HCT116 (cell line): ENCODE measurements around the gene KNTC1. TPM values are rescaled to one million over a fixed set of nuclear protein-coding genes. Genes with fewer than 3 reads are reported as not detected.

Experiments
- ATAC-seq: fragments of 200-7000 bp; cut with Tn5 transposase; 2 replicates; pipeline ENCODE4 v1.9.1; 2020; ENCODE audit warnings: mild to moderate bottlenecking, moderate library complexity
- BruUV-seq: library from RNA; stranded (reverse); fragments of 400-500 nt; replicated peaks from 2 replicates; lab custom pipeline; 2021; lab: Mats Ljungman, UMichigan
- CTCF ChIA-PET: fragments of 300-600 bp; sonication (Branson Sonifier 250); formaldehyde crosslinking; loops from one replicate; lab custom pipeline; 2021; ENCODE audit warnings: antibody characterized with exemption; lab: Charles Lee
- POLR2A ChIA-PET: fragments of 300-600, 350-600 bp; sonication (Branson Sonifier 250); formaldehyde crosslinking; loops from one replicate; lab custom pipeline; 2021; ENCODE audit warnings: antibody characterized with exemption; lab: Charles Lee
- RAD21 ChIA-PET, 2 experiments: fragments of 300-600 bp; sonication (Branson Sonifier 250); formaldehyde crosslinking; loops; one replicate each; lab custom pipeline; 2023; ENCODE audit warnings: low total read pairs in 2 of 2; ENCODE audit not compliant: uncharacterized antibody in 2 of 2, unreplicated experiment in 2 of 2, low non-redundant PET in 1 of 2; lab: Charles Lee
- DNase-seq: peaks from one replicate; pipeline ENCODE4 v3.0.0-alpha.2; 2010; ENCODE audit warnings: low read depth, low spot score
- H2AFZ ChIP-seq: fragments of 200-600 bp; shearing (Covaris generic), sonication (generic); 2 replicates; pipeline ENCODE4 v1.6.1; 2017; ENCODE audit warnings: low read depth, mixed run types, mixed read lengths, antibody characterized with exemption, low read length; ENCODE audit not compliant: poor library complexity, severe bottlenecking
- H3K27ac ChIP-seq: 2 replicates; pipeline ENCODE4 v1.5.1; 2012; ENCODE audit warnings: low read depth, low read length
- H3K27me3 ChIP-seq: fragments of 200-600 bp; sonication (generic); 2 replicates; pipeline ENCODE4 v1.6.1; 2016; ENCODE audit warnings: mixed run types, low read length, mixed read lengths; ENCODE audit not compliant: insufficient read depth
- H3K36me3 ChIP-seq, 2 experiments: fragments of 200-500 bp in 1 of 2; fragments of 200-600 bp in 1 of 2; sonication (Bioruptor generic) in 1 of 2; sonication (generic) in 1 of 2; 2 replicates each; pipeline versions ENCODE4 v1.5.1 to v1.6.1; 2014 to 2016; ENCODE audit warnings: low read length in 2 of 2, inconsistent platforms in 1 of 2, mixed read lengths in 1 of 2, mixed run types in 1 of 2; ENCODE audit not compliant: insufficient read depth in 2 of 2, control insufficient read depth in 1 of 2
- H3K4me1 ChIP-seq, 2 experiments: fragments of 200-600 bp in 1 of 2; sonication (generic) in 1 of 2; 2 replicates each; pipeline versions ENCODE4 v1.5.1 to v1.6.1; 2012 to 2017; ENCODE audit warnings: low read length in 2 of 2, inconsistent platforms in 1 of 2, mild to moderate bottlenecking in 1 of 2, mixed read lengths in 1 of 2, mixed run types in 1 of 2, moderate library complexity in 1 of 2; ENCODE audit not compliant: insufficient read depth in 2 of 2, control insufficient read depth in 1 of 2
- H3K4me2 ChIP-seq: fragments of 200-600 bp; sonication (generic); 2 replicates; pipeline ENCODE4 v1.6.1; 2017; ENCODE audit warnings: mixed run types, low read length, mixed read lengths
- H3K4me3 ChIP-seq, 2 experiments: fragments of 200-600 bp in 1 of 2; sonication (generic) in 1 of 2; replicated peaks in 1 of 2; 2 replicates each; pipeline ENCODE4 v1.5.1; 2011 to 2016; ENCODE audit warnings: low read length in 2 of 2, control low read depth in 1 of 2, low read depth in 1 of 2, mild to moderate bottlenecking in 1 of 2, mixed read lengths in 1 of 2, mixed run types in 1 of 2
- H3K79me2 ChIP-seq: fragments of 200-600 bp; sonication (generic); 2 replicates; pipeline ENCODE4 v1.6.1; 2017; ENCODE audit warnings: mild to moderate bottlenecking, mixed run types, low read length, moderate library complexity, mixed read lengths; ENCODE audit not compliant: insufficient read depth
- H3K9ac ChIP-seq: fragments of 200-600 bp; sonication (generic); 2 replicates; pipeline ENCODE4 v1.6.1; 2016; ENCODE audit warnings: low read length, mixed read lengths
- H3K9me2 ChIP-seq: fragments of 200-600 bp; sonication (generic), shearing (Covaris generic); 2 replicates; pipeline ENCODE4 v1.6.1; 2017; ENCODE audit warnings: mixed run types, mild to moderate bottlenecking, moderate library complexity; ENCODE audit not compliant: insufficient read depth
- H3K9me3 ChIP-seq, 2 experiments: fragments of 200-500 bp in 1 of 2; fragments of 200-600 bp in 1 of 2; sonication (Bioruptor generic) in 1 of 2; sonication (generic) in 1 of 2; 2 replicates each; pipeline ENCODE4 v1.6.1; 2014 to 2017; ENCODE audit warnings: low read length in 2 of 2, mixed read lengths in 2 of 2, inconsistent platforms in 1 of 2, low read depth in 1 of 2, mild to moderate bottlenecking in 1 of 2, mixed run types in 1 of 2, moderate library complexity in 1 of 2; ENCODE audit not compliant: control insufficient read depth in 1 of 2, insufficient read depth in 1 of 2
- H4K20me1 ChIP-seq: fragments of 200-600 bp; sonication (generic), shearing (Covaris generic); 2 replicates; pipeline ENCODE4 v1.6.1; 2017; ENCODE audit warnings: mixed run types, mild to moderate bottlenecking, moderate library complexity; ENCODE audit not compliant: insufficient read depth
- ELF1 ChIP-seq: IDR thresholded peaks from 2 replicates; pipeline ENCODE4 v1.6.1; 2012; ENCODE audit warnings: low read depth, borderline replicate concordance
- FOSL1 ChIP-seq: IDR thresholded peaks from 2 replicates; pipeline ENCODE4 v1.6.1; 2012; ENCODE audit warnings: low read depth
- POLR2AphosphoS5 ChIP-seq: IDR thresholded peaks from 2 replicates; pipeline ENCODE4 v1.6.1; 2011; ENCODE audit warnings: mild to moderate bottlenecking, low read depth, low read length, moderate library complexity
- SIN3A ChIP-seq: IDR thresholded peaks from 2 replicates; pipeline ENCODE4 v1.6.1; 2012; ENCODE audit warnings: low read depth
- YY1 ChIP-seq: IDR thresholded peaks from 2 replicates; pipeline ENCODE4 v1.6.1; 2011; ENCODE audit warnings: low read length, low read depth, moderate library complexity, mild to moderate bottlenecking; ENCODE audit not compliant: insufficient replicate concordance; ENCODE audit errors: extremely low read depth
- ZBTB33 ChIP-seq: IDR thresholded peaks from 2 replicates; pipeline ENCODE4 v1.6.1; 2011; ENCODE audit warnings: mild to moderate bottlenecking, low read length, moderate library complexity; ENCODE audit not compliant: insufficient replicate concordance; ENCODE audit errors: extremely low read depth
- intact Hi-C: fragments of 100-400 bp; cut with micrococcal nuclease; formaldehyde crosslinking; loops from 2 replicates; pipeline ENCODE4 v1.10.0; 2022
- total RNA-seq: library from RNA; stranded (reverse); gene quantifications from one replicate; pipeline ENCODE4 v1.2.1, GENCODE V29; 2021; ENCODE audit not compliant: unreplicated experiment

The KNTC1 gene
- total RNA-seq, 1 experiment from 2014 or later, result 70.2 TPM

GRCh38 chr12:122533856-122534255, 6.8 kb downstream of the KNTC1 start:
- Histone ChIP-seq H3K79me2 (peaks cover 50% of the 10 kb centered on the region), H3K9me3 (no peaks in the 10 kb centered on the region), H3K9me2 (no peaks in the 10 kb centered on the region), H4K20me1 (no peaks in the 10 kb centered on the region), H2AFZ (no peak overlapping the region), H3K27ac (no peak overlapping the region), H3K27me3 (no peaks in the 10 kb centered on the region), H3K9ac (no peak overlapping the region), H3K4me3 (no peak overlapping the region), H3K4me2 (no peak overlapping the region), H3K36me3 (peaks cover 2 to 33% of the 10 kb centered on the region in 2 experiments; a peak in 1 of 4 replicates), H3K4me1 (peaks cover 0 to 6% of the 10 kb centered on the region in 2 experiments; a peak in 1 of 4 replicates)
- CTCF ChIA-PET, result no interaction called here
- no peak for DNase-seq
- TF ChIP-seq ELF1 (no peak), SIN3A (no peak), YY1 (no peak), ZBTB33 (no peak), FOSL1 (no peak)
- ATAC-seq, result no peak
- intact Hi-C loops, result no loop called here
- BruUV-seq, result no TSS peak
- RAD21 ChIA-PET, result no interaction called here
- POLR2A ChIA-PET, result no interaction called here

DNA sequence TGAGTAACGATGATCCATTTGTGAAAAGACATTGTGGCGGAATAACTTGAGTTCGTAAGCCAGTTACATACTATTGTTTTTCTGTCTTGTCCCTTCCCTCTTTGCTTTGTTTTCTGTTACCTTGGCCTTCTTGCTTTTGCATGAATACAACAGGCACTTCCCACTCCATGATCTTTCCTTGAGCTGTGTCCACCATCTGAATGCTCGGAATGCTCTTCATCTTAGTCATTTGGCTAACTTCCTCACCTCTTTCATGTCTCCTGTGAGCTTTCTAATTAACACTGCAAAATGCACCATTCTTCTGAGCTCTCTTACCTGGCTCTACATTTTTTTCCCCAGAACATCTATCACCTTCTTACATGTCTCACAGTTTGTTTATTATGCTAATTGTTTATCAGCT, 10.0 kb downstream of the KNTC1 start:
- Histone ChIP-seq H3K9me3 (no peaks in the 10 kb centered on the region), H3K27me3 (no peaks in the 10 kb centered on the region), H3K9ac (no peak overlapping the region), H3K4me2 (no peak overlapping the region), H3K4me1 (peaks cover 0 to 6% of the 10 kb centered on the region in 2 experiments; a peak in 1 of 4 replicates), H3K36me3 (peaks cover 7 to 17% of the 10 kb centered on the region in 2 experiments; a peak in 2 of 4 replicates), H3K4me3 (no peak overlapping the region), H3K27ac (no peak overlapping the region), H4K20me1 (no peaks in the 10 kb centered on the region), H2AFZ (no peak overlapping the region), H3K79me2 (peaks cover 28% of the 10 kb centered on the region), H3K9me2 (no peaks in the 10 kb centered on the region)
- DNase-seq, result no peak
- BruUV-seq, result no TSS peak
- no peak for TF ChIP-seq POLR2AphosphoS5
- POLR2A ChIA-PET, result no interaction called here
- RAD21 ChIA-PET, result no interaction called here
- CTCF ChIA-PET, result no interaction called here
- ATAC-seq, result no peak
- intact Hi-C loops, result no loop called here
